GM12878 (cell line): Measurements from ENCODE around the gene ARHGAP6. TPM values are rescaled to one million over a fixed set of nuclear protein-coding genes. Genes with fewer than 3 reads are reported as not detected.

ENCODE experiments used
- ATAC-seq: fragments of 200-7000 bp; cut with Tn5 transposase; 3 replicates; pipeline ENCODE4 v1.9.1; 2020; ENCODE audit warnings: mild to moderate bottlenecking, moderate library complexity
- BruUV-seq: library from RNA; stranded (reverse); fragments of 400-500 nt; replicated peaks from 2 replicates; lab custom pipeline; 2021; lab: Mats Ljungman, UMichigan
- CTCF ChIA-PET: fragments of 300-600 bp; sonication (Branson Sonifier 250); formaldehyde crosslinking; extraction: SDS; loops from one replicate; lab custom pipeline; 2021; ENCODE audit warnings: inconsistent platforms; lab: Yijun Ruan, JAX
- POLR2A ChIA-PET: fragments of 350-600 bp; formaldehyde crosslinking; extraction: SDS; loops from one replicate; lab custom pipeline; 2021; ENCODE audit warnings: inconsistent platforms; lab: Charles Lee
- RAD21 ChIA-PET: fragments of 300-600 bp; sonication (Branson Sonifier 250); formaldehyde crosslinking; loops from one replicate; lab custom pipeline; 2023; ENCODE audit warnings: antibody characterized with exemption; ENCODE audit not compliant: unreplicated experiment; lab: Charles Lee
- SMC1A ChIA-PET: fragments of 300-600 bp; sonication (Branson Sonifier 250); formaldehyde crosslinking; loops from one replicate; lab custom pipeline; 2023; ENCODE audit not compliant: unreplicated experiment, uncharacterized antibody; lab: Charles Lee
- DNase-seq: peaks from one replicate; pipeline ENCODE4 v3.0.0-alpha.2; 2011; ENCODE audit warnings: low read depth, low spot score
- FAIRE-seq: peaks from 3 replicates; lab custom pipeline; 2011; peaks lifted over from hg19 to GRCh38; lab: Jason Lieb, UNC
- H2AFZ ChIP-seq: 2 replicates; pipeline ENCODE4 v1.6.0; 2011; ENCODE audit warnings: low read depth, low read length, control low read depth; ENCODE audit not compliant: control insufficient read depth
- H3K27ac ChIP-seq: 2 replicates; pipeline ENCODE4 v1.5.1; 2011; ENCODE audit warnings: control low read depth; ENCODE audit not compliant: control insufficient read depth, insufficient read depth
- H3K27me3 ChIP-seq, 2 experiments: replicated peaks in 1 of 2; 2 replicates each; pipeline versions ENCODE4 v1.6.0 to v1.6.1; 2011; ENCODE audit warnings: low read length in 1 of 2; ENCODE audit not compliant: control insufficient read depth in 2 of 2, insufficient read depth in 2 of 2
- H3K36me3 ChIP-seq, 2 experiments: 2 replicates each; pipeline ENCODE4 v1.5.1; 2011; ENCODE audit warnings: low read length in 1 of 2; ENCODE audit not compliant: control insufficient read depth in 2 of 2, insufficient read depth in 2 of 2
- H3K4me1 ChIP-seq: 2 replicates; pipeline ENCODE4 v1.6.1; 2011; ENCODE audit warnings: mild to moderate bottlenecking, low read length, moderate library complexity, mixed read lengths; ENCODE audit not compliant: control insufficient read depth, insufficient read depth
- H3K4me2 ChIP-seq: 2 replicates; pipeline ENCODE4 v1.6.0; 2011; ENCODE audit warnings: control low read depth; ENCODE audit not compliant: control insufficient read depth, insufficient read depth
- H3K4me3 ChIP-seq: fragments of 200-600 bp; sonication (generic); 2 replicates; pipeline ENCODE4 v1.5.1; 2016
- H3K79me2 ChIP-seq: 2 replicates; pipeline ENCODE4 v1.6.0; 2011; ENCODE audit warnings: low read length; ENCODE audit not compliant: control insufficient read depth, insufficient read depth
- H3K9ac ChIP-seq: 2 replicates; pipeline ENCODE4 v1.8.0; 2011; ENCODE audit warnings: low read length, control low read depth, mixed read lengths; ENCODE audit not compliant: control insufficient read depth, insufficient read depth
- H3K9me3 ChIP-seq: replicated peaks from 3 replicates; pipeline ENCODE4 v1.5.1; 2011; ENCODE audit warnings: mild to moderate bottlenecking, low read length; ENCODE audit not compliant: control insufficient read depth, insufficient read depth
- H4K20me1 ChIP-seq: 2 replicates; pipeline ENCODE4 v1.6.0; 2011; ENCODE audit not compliant: control insufficient read depth, insufficient read depth
- ATF7 ChIP-seq: fragments of 450-650 bp; IDR thresholded peaks from 2 replicates; pipeline ENCODE4 v1.6.1; 2016; ENCODE audit warnings: low read depth, mild to moderate bottlenecking
- BCL11A ChIP-seq: IDR thresholded peaks from 2 replicates; pipeline ENCODE4 v1.6.1; 2011; ENCODE audit warnings: low read depth, low read length
- CBX5 ChIP-seq: sonication (generic); IDR thresholded peaks from 2 replicates; pipeline ENCODE4 v1.6.1; 2016; ENCODE audit warnings: low read depth, moderate library complexity, mild to moderate bottlenecking, inconsistent platforms
- CEBPB ChIP-seq, 2 experiments: fragments of 150-350 bp in 1 of 2; IDR thresholded peaks; 2 replicates each; pipeline ENCODE4 v1.6.1; 2012 to 2014; ENCODE audit warnings: low read depth in 2 of 2, low read length in 2 of 2, borderline replicate concordance in 1 of 2, inconsistent platforms in 1 of 2
- CHD1 ChIP-seq: IDR thresholded peaks from 2 replicates; pipeline ENCODE4 v1.6.1; 2012; ENCODE audit warnings: low read depth, low read length, improper control_type of control experiment
- CHD4 ChIP-seq: fragments of 200-600 bp; sonication (generic); IDR thresholded peaks from 2 replicates; pipeline ENCODE4 v1.6.1; 2016; ENCODE audit warnings: mild to moderate bottlenecking
- DPF2 ChIP-seq: fragments of 450-650 bp; IDR thresholded peaks from 2 replicates; pipeline ENCODE4 v1.6.1; 2017; ENCODE audit warnings: mild to moderate bottlenecking
- HCFC1 ChIP-seq: fragments of 150-350 bp; IDR thresholded peaks from 2 replicates; pipeline ENCODE4 v1.6.1; 2014; ENCODE audit warnings: low read length
- HDAC6 ChIP-seq: fragments of 200-600 bp; sonication (generic); IDR thresholded peaks from one replicate; pipeline ENCODE4 v1.8.0; 2017; ENCODE audit warnings: antibody characterized with exemption; ENCODE audit not compliant: unreplicated experiment
- JUNB ChIP-seq: IDR thresholded peaks from 2 replicates; pipeline ENCODE4 v1.6.1; 2016; ENCODE audit warnings: antibody characterized with exemption, mild to moderate bottlenecking
- KLF5 ChIP-seq: fragments of 450-650 bp; IDR thresholded peaks from 2 replicates; pipeline ENCODE4 v1.6.1; 2014; ENCODE audit warnings: mild to moderate bottlenecking; ENCODE audit not compliant: partially characterized antibody
- MYC ChIP-seq: IDR thresholded peaks from 2 replicates; pipeline ENCODE4 v1.6.1; 2011; ENCODE audit warnings: mild to moderate bottlenecking, low read length, moderate library complexity, inconsistent platforms; ENCODE audit not compliant: insufficient read depth, insufficient replicate concordance, insufficient read length, severe bottlenecking
- PAX5 ChIP-seq: IDR thresholded peaks from 2 replicates; pipeline ENCODE4 v1.6.1; 2011; ENCODE audit warnings: low read depth, low read length, borderline replicate concordance
- SMAD5 ChIP-seq: IDR thresholded peaks from 2 replicates; pipeline ENCODE4 v1.6.1; 2016; ENCODE audit warnings: antibody characterized with exemption, low read depth
- SMARCA5 ChIP-seq: fragments of 450-650 bp; IDR thresholded peaks from 2 replicates; pipeline ENCODE4 v1.6.1; 2017; ENCODE audit warnings: mild to moderate bottlenecking
- SP1 ChIP-seq: IDR thresholded peaks from one replicate; pipeline ENCODE4 v1.6.1; 2011; ENCODE audit warnings: low read depth, low read length
- in situ Hi-C: fragments of 300-500 bp; cut with MboI; formaldehyde crosslinking; loops from 9 replicates; pipeline ENCODE4 v1.14.3; 2018; ENCODE audit warnings: mixed read lengths
- intact Hi-C: fragments of 100-400 bp; cut with micrococcal nuclease; formaldehyde crosslinking; loops from one replicate; pipeline ENCODE4 v1.14.2; 2022; ENCODE audit not compliant: unreplicated experiment
- polyA plus RNA-seq, 11 experiments: library from polyadenylated mRNA; depleted of rRNA in 4 of 11; unstranded in 6 of 11; stranded (reverse) in 5 of 11; fragments of >200 nt; fragmentation: Nextera tagmentation in 4 of 11; fragmentation: Illumina TruSeq in 1 of 11; extraction: Ambion mirVana in 4 of 11; extraction: Trizol in 1 of 11; gene quantifications; 1 replicate in 1 of 11; 2 replicates in 10 of 11; pipeline versions ENCODE4 v1.2.1 to v1.2.3, GENCODE V29; 2011 to 2016; ENCODE audit warnings: inconsistent platforms in 2 of 11, missing spikeins in 2 of 11, low read depth in 1 of 11
- total RNA-seq, 4 experiments: library from RNA; depleted of rRNA in 3 of 4; stranded (reverse); fragments of >200 nt in 3 of 4; fragmentation: Illumina TruSeq in 1 of 4; extraction: Trizol in 1 of 4; gene quantifications; 2 replicates each; pipeline versions ENCODE4 v1.2.1 to v1.2.3, GENCODE V29; 2013 to 2021
- TF ChIP-seq, protein P1 (sequence below): IDR thresholded peaks from 2 replicates; pipeline ENCODE4 v1.6.1; 2011; ENCODE audit warnings: low read depth, low read length, improper control_type of control experiment, borderline replicate concordance
- TF ChIP-seq, protein P2 (sequence below): fragments of 450-650 bp; IDR thresholded peaks from 2 replicates; pipeline ENCODE4 v1.6.1; 2016; ENCODE audit warnings: mild to moderate bottlenecking
- TF ChIP-seq, protein P3 (sequence below): IDR thresholded peaks from 2 replicates; pipeline ENCODE4 v1.6.1; 2012; ENCODE audit warnings: mild to moderate bottlenecking, low read depth, low read length

The ARHGAP6 gene
- total and polyA plus RNA-seq, 10 of the 15 experiments (the other 5 are each of a cell fraction or from before 2014, with no cell fraction given): 0.20 to 1.8 (median 0.76) TPM

DNA sequence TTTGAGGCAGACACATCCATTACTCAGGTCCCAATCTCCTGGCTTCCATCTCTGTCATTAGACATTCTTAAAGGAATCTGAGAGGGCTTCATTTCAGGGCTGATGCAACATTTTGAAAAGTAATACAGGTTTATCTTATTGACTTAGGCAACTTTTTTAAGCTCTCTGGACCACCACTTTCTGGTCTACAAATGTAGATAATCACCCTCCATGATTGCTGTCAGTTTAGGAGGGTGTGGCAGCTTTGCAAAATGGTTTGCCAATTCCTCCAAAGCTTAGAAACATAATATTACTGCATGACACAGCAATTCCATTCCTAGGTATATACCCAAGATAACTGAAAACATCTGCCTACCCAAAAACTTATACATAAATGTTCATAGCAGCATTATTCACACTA, 77.6 kb downstream of the ARHGAP6 start:
- Histone ChIP-seq H4K20me1 (no peaks in the 10 kb centered on the region), H3K27ac (no peak overlapping the region), H3K36me3 (no peaks in the 10 kb centered on the region), H3K9ac (no peak overlapping the region), H2AFZ (no peak overlapping the region), H3K27me3 (no peaks in the 10 kb centered on the region), H3K4me2 (no peak overlapping the region), H3K79me2 (no peaks in the 10 kb centered on the region), H3K4me3 (no peak overlapping the region), H3K9me3 (no peaks in the 10 kb centered on the region; the same call in 1 of the 3 replicates), H3K4me1 (no peaks in the 10 kb centered on the region; the same call in 1 of the 2 replicates)
- in situ Hi-C loops: no loop called here
- ATAC-seq: no peak
- CTCF ChIA-PET: interaction anchor here (0.7 kb wide), 1 partner anchor 206 kb away, joined by 3 read pairs; no protein-coding TSS in a partner anchor
- POLR2A ChIA-PET: no interaction called here
- RAD21 ChIA-PET: no interaction called here
- no peak for DNase-seq
- FAIRE-seq: no peak
- SMC1A ChIA-PET: interaction anchor here (1.0 kb wide), 1 partner anchor 12 kb away, joined by 3 read pairs; no protein-coding TSS in a partner anchor
- no peak for TF ChIP-seq KLF5
- no peak for TF ChIP-seq SMARCA5
- TF ChIP-seq CBX5: no peak
- TF ChIP-seq, protein P1, sequence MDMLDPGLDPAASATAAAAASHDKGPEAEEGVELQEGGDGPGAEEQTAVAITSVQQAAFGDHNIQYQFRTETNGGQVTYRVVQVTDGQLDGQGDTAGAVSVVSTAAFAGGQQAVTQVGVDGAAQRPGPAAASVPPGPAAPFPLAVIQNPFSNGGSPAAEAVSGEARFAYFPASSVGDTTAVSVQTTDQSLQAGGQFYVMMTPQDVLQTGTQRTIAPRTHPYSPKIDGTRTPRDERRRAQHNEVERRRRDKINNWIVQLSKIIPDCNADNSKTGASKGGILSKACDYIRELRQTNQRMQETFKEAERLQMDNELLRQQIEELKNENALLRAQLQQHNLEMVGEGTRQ: no peak
- TF ChIP-seq PAX5: no peak
- TF ChIP-seq, protein P2, sequence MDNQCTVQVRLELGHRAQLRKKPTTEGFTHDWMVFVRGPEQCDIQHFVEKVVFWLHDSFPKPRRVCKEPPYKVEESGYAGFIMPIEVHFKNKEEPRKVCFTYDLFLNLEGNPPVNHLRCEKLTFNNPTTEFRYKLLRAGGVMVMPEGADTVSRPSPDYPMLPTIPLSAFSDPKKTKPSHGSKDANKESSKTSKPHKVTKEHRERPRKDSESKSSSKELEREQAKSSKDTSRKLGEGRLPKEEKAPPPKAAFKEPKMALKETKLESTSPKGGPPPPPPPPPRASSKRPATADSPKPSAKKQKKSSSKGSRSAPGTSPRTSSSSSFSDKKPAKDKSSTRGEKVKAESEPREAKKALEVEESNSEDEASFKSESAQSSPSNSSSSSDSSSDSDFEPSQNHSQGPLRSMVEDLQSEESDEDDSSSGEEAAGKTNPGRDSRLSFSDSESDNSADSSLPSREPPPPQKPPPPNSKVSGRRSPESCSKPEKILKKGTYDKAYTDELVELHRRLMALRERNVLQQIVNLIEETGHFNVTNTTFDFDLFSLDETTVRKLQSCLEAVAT: no peak
- no peak for TF ChIP-seq BCL11A
- TF ChIP-seq CEBPB (IDR thresholded peaks at IDR 0.05; ENCODE audit: borderline replicate concordance in 1 of 2, low read depth in 2 of 2, low read length in 2 of 2): no peak
- TF ChIP-seq SP1: no peak
- no peak for TF ChIP-seq HDAC6
- no peak for TF ChIP-seq CHD1
- no peak for TF ChIP-seq SMAD5
- TF ChIP-seq, protein P3, sequence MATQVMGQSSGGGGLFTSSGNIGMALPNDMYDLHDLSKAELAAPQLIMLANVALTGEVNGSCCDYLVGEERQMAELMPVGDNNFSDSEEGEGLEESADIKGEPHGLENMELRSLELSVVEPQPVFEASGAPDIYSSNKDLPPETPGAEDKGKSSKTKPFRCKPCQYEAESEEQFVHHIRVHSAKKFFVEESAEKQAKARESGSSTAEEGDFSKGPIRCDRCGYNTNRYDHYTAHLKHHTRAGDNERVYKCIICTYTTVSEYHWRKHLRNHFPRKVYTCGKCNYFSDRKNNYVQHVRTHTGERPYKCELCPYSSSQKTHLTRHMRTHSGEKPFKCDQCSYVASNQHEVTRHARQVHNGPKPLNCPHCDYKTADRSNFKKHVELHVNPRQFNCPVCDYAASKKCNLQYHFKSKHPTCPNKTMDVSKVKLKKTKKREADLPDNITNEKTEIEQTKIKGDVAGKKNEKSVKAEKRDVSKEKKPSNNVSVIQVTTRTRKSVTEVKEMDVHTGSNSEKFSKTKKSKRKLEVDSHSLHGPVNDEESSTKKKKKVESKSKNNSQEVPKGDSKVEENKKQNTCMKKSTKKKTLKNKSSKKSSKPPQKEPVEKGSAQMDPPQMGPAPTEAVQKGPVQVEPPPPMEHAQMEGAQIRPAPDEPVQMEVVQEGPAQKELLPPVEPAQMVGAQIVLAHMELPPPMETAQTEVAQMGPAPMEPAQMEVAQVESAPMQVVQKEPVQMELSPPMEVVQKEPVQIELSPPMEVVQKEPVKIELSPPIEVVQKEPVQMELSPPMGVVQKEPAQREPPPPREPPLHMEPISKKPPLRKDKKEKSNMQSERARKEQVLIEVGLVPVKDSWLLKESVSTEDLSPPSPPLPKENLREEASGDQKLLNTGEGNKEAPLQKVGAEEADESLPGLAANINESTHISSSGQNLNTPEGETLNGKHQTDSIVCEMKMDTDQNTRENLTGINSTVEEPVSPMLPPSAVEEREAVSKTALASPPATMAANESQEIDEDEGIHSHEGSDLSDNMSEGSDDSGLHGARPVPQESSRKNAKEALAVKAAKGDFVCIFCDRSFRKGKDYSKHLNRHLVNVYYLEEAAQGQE: no peak
- no peak for TF ChIP-seq ATF7
- no peak for TF ChIP-seq CHD4
- TF ChIP-seq MYC: no peak
- TF ChIP-seq DPF2: no peak
- TF ChIP-seq JUNB: no peak
- no peak for TF ChIP-seq HCFC1
- intact Hi-C loops: no loop called here
- BruUV-seq: no TSS peak
